Measurements from ENCODE around the gene ZNF282.

- TF ChIP-seq CTCF (IDR thresholded peaks at IDR 0.05; ENCODE audit: poor library complexity, severe bottlenecking) (no peak), POLR2AphosphoS5 (IDR thresholded peaks at IDR 0.05) (no peak), EP300 (conservative IDR thresholded peaks at IDR 0.05; ENCODE audit: poor library complexity, severe bottlenecking) (no peak), TAF1 (IDR thresholded peaks at IDR 0.05; ENCODE audit: low read depth) (no peak), EZH2 (IDR thresholded peaks at IDR 0.05; ENCODE audit: borderline replicate concordance, insufficient read depth, low read length, poor library complexity, severe bottlenecking) (no peak), RAD21 (conservative IDR thresholded peaks at IDR 0.05) (no peak), SMC3 (conservative IDR thresholded peaks at IDR 0.05; ENCODE audit: poor library complexity) (no peak), MXI1 (conservative IDR thresholded peaks at IDR 0.05; ENCODE audit: poor library complexity, severe bottlenecking) (no peak), REST (IDR thresholded peaks at IDR 0.05; ENCODE audit: borderline replicate concordance) (no peak)
These were observed 18.8 kb downstream of the ZNF282 start for GRCh38 chr7:149214020-149214720.
